Renal cortex interstitium (tissue), 11 donors: ENCODE measurements around the gene CACUL1. TPM values are rescaled to one million over a fixed set of nuclear protein-coding genes. Genes with fewer than 3 reads are reported as not detected.
"Not testable (repeated sequence)": the region's sequence is repeated elsewhere in the genome, so short reads cannot be mapped to it uniquely, and the experiment has no call there.

Experiments used
- DNase-seq, 11 donors: peaks; one replicate each; pipeline ENCODE4 v3.0.0-alpha.2; 2013; ENCODE audit warnings: low read depth in 9 of 11, low spot score in 4 of 11; ENCODE audit errors: extremely low read depth in 1 of 11
- polyA plus RNA-seq, 3 donors: library from polyadenylated mRNA; unstranded; fragments of 120-200 nt; gene quantifications; one replicate each; pipeline ENCODE4 v1.2.1, GENCODE V29; 2013; ENCODE audit not compliant: insufficient read length in 3 of 3

The CACUL1 gene
- polyA plus RNA-seq, 3 donors = 24.5 to 39.6 (median 31.6) TPM

DNA sequence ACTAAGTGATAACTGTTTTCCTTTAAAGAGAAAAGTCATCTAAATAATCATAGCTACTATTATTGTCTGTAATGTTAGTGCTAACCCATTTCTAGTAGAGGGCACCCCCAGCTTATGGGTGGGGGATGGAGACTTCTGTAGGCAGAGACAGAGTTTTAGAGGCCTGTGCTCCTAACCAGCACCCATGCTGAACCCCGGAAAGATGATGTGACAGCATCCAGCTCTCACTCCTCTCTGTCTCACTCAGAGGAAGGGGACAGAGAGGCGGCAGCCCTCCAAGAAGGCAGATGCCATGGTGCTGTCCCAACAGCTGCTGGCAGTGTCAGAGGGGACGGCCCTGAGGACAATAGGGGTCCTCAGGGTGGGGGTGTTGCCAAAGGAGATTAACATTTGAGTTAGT lies 84.9 kb downstream of the CACUL1 start:
- DNase-seq = no peak

DNA sequence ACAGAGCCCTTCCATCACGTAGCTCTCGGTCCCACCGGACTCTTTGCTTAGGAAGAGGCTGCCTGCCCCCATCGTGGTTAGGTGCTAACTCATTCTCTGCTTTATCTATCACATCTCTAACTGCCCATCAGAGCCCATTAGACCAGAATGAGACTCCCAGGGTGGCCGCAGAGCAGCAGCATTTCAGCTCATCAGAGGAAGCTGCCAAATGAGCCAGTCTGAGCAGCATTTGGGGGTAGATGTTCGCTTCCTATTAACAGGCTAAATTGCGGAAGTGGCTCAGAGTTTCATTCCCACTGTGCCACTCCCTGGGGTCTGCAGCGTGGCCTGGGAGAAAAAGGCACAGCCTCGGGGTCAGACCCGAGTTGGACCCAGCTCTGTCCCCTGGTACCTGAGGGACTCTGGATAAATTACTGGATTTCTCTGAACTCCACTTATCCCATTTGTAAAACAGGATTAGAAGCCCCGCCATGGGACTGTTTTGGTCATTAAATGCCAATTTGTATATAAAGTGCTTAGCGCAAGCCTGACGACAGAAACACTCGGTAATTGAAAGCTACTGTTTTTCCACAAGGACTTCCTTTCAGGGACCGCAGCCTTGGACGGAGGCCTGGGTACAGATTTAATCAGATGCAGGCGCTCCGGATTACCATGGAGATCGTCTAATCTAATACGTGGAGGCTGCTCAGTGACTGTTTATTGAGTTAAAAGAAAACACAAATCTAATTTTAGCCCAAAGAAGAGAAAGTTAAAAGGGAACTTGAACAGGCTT lies 85.6 kb downstream of the CACUL1 start:
- DNase-seq = peak in 9 of 11 donors; percentile 18 to 68 (median 46)

DNA sequence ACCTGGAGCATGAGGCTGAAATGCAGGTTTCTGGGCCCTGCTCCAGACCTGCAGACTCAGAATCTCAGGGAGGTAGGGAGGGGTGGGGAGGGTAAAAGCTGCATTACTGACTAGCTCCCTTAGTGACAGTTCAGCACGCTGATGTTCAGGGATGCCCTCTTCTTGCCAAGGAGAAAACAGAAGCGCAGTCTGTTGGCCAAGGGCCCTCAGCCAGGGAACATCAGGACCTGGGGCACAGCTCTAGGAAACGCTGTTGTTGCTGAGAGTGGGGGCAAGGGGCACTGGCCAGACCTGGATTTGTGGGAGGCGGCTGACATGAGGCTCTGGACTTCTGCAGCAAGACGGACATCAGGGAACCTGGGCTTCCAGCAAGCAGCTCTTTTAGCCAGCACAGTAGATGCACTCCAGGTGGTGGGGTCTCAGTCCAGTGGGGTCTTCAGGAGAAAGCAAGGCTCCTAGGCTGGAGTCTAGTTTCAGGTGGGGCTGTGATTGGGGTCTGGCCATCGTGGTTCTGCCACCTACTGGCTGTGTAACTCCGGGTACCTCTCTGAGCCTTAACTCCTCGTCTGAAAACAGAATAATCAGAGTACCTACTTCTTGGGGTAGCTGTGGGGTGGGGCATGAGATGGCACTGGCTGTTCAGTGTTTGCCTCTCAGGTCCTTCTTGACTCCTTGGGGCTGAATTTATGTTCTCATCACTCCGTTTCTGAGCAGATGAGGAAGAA lies 86.4 kb downstream of the CACUL1 start:
- no peak for DNase-seq

DNA sequence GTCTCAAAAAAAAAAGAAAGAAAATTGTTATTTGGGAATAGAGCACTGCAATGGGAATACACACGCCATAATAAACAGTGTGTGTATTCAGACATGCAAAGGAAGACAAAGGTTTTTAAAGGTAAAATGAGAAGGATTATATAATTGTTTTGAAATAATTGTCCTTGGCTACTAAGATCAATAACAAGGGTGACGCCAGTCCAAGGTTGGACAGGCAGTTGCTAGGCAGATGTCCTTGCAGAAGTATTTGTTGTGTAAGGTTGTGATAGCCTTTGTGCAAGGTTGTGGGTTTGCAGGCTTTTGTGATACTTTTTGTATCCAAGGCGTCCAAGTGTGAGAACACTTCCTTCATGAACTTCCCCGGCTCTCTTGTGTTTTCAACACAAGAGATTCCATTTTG lies 87.0 kb downstream of the CACUL1 start:
- DNase-seq = no peak

DNA sequence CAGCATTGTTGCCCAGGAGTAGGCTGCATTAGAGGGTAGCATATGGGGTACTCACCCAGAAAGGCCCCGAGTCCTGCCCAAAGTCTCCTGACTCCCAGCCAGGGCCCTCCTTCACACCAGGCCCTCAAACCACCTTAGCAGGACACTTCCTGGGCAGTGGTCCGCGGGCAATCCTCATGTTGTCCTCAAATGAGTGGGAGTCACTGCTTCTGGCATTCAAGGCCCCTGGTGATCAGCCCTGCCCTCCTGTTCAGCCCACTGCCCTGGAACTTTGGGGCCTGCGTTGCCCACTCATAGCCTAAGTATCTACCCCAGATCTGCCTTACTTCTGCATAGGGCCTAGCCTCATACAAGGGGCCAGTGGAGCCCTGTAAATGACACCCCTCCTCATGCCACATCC lies 88.4 kb downstream of the CACUL1 start:
- no peak for DNase-seq

DNA sequence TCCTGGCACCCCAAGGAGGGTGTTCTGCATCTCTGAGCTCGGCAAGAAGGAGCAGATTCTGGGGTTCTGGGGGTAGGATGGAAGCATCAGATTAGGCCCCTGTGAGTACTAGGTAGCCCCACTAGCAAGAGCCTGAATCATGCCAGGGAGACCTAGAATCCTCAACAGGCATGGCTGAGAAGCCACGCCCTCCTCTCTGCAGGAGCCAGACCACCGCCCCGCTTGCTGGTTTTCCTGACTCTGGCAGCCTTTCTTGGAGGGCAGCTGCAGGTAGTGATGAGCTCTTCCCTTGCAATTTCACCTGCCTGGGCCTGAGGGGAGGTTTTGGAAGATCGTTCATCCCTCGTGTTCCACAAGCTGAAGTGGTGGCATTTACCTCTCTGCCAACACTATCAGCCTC lies 90.4 kb downstream of the CACUL1 start:
- no peak for DNase-seq

DNA sequence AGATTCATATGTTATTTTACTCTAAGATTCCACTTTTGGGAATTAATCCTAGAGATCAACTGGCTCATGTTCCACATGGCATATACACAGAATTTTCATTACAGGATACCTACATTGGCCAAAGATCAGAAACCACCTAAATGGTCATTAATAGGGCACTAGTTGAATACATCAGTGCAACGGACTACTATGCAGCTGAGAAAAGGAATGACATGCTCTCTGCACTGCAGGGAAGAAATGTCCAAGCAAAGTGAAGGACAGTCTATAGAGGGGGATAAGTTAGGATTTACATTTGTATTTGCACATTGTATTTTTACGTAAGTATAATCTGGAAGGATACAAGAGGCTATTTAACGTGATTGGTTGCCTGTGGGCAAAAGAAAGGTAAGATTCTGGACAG lies 91.6 kb downstream of the CACUL1 start:
- DNase-seq = no peak

DNA sequence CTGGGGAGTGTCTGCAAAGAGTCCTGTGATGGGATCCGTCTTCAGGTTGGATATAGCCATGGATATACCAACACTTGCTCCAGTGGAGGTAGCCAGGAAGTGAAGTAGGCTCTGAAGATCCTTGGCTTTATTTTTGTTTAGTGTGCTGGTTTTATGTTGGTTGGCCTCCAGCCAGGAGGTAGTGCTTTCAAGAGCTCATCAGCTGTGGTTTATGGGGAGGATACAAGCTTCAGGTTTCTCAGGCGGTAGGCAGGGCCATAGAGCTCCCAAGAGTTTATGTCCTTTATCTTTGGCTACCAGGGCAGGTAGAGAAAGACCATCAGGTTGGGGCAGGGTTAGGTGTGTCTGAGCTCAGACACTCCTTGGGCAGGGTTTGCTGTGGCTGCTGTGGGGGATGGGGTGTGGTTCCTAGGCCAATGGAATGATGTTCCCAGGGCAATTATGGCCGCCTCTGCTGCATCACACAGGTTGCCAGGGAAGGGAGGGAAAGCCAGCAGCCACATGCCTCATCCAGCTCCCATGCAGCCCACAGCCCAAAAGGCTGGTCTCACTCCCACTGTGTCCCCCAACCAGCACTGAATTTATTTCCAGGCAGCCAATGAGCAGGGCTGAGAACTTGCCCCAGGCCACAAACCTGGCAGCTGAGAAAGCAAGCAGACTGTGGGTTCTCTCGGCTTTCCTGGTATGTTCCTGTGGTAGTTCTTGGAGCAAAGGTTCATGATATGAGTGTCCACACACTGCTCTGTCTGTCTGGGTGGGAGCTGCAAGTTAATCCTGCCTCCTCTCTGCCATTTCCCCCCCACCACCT lies 92.3 kb downstream of the CACUL1 start:
- no peak for DNase-seq

DNA sequence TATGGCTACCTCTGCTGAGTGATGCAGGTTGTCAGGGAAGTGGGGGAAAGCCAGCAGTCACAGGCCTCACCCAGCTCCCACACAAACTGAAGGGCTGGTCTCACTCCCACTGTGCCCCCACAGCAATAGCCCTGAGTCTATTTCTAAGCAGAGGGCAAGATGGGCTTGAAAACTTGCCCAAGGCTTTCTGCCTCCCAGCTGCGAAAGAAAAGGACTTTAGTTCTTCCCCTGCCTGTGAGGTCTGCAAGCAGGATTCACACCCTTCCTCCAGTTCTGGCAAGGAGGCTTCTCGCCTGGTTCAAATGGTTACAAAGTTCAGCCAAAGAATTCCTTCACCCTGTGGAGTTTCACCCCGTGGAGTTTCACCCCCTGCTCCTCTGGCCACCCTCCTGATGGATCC lies 96.0 kb downstream of the CACUL1 start:
- DNase-seq = no peak

DNA sequence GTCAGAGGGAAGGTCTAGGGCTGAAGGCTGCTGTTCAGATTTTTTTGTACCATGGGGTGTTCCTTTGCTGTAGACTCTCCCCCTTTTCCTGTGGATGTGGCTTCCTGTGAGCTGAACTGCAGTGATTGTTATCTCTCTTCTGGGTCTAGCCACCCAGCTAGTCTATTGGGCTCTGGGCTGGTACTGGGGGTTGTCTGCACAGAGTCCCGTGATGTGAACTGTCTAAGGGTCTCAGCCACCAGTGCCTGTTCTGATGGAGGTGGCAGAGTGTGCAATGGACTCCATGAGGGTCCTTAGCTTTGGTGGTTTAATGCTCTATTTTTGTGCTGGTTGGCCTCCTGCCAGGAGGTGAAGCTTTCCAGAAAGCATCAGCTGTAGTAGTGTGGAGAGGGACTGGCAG lies 96.6 kb downstream of the CACUL1 start:
- DNase-seq = not testable (repeated sequence)

DNA sequence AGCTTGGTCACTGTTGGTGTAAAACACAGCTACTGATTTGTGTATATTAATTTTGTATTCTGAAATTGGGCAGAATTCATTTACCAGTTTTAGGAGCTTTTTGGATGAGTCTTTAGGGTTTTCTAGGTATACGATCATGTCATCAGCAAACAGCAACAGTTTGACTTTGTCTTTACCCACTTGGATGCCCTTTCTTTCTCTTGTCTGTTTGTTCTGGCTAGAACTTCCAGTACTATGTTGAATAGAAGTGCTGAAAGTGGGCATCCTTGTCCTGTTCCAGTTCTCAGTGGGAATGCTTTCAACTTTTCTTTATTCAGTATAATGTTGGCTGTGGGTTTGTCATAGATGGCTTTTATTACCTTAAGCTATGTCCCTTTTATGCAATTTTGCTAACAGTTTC lies 109.5 kb downstream of the CACUL1 start:
- not testable (repeated sequence) for DNase-seq

DNA sequence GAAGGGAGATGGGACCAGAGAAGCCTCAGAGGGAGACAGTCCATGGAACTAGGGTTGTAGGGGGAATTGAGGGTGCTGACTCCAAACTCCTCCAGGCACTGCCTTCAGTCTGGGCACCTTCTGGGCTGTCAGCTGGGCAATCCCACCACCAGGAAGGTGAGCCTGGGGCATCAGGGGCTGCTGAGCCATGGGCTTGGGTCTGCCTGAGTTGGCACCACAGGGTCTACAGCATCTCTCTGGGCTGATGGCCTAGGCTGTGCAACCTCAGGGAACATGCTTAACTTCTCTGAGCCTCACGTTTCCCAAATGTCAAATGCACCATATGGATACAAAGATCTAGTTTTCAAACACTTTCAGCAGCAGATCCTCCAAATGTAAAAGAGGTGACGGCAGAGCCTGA lies 112.5 kb downstream of the CACUL1 start:
- no peak for DNase-seq

DNA sequence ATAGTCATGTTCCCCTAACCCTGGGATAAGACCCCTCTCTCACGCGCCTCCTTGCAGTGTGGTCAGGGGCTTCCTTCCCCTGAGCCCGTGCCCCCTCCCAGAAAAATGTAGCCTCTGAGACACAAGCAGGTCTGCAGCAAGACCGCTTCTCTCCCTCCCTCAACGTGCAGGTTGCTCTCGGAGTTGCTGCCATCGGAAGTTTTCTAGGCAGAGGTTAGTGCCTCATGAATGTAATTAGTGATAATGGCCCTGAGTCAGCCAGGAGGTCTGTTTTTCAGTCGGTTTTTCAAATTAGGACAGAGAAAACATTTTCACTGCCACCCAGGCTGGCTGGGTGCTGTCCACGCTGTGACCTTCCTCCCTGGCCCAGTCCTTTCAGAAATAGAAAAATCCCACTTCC lies 116.1 kb downstream of the CACUL1 start:
- no peak for DNase-seq

DNA sequence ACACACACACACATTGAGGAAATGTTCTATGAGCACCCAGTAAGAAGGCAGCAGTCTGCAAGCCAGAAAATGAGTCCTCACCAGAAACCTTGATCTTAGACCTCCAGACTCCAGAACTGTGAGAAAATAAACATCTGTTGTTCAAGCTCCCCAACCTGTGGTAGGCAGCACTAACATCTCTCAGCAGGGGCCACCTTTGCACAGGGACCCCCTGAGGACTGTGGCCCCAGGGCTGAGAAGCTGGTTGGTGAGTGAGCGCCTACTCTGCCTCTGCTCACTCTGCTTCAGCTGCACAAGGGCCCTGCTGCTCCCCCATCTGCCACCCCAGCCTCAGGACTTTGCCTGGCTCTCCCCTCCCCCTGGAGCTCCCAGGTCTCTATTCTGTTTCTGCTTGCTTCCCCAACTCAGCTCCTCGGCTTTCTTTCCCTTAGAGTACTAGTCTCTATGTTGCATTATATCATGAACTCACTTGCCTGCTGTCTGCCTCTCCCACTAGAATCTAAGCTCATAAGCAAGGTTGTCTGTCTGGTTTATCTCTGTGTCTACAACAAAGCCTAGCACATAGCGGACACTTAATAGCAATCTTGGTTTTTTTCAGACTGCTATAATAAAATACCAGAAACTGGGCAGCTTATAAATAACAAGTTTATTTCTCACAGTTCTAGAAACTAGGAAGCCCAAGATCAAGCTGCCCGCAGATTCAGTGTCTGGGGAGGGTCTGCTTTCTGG lies 118.9 kb downstream of the CACUL1 start:
- DNase-seq = no peak

DNA sequence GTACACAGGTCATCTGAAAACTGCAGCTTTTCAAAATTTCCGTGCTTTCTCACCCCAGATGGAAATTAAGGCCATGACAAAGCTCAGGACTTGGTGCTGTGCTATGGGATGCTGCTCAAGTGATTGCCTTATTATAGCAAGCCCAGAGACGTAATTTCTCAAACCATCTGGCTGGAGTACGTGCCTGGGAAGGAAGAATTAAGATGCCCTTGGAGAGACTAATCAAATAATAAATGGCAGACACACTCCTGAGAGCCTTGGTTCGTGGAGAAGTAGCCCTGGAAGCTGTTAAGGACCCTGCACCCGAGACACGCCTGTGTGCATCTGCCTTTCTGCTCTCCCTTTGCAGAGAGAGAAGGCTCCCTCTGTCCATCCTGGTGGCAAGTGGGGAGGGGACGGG lies 121.0 kb downstream of the CACUL1 start:
- no peak for DNase-seq

DNA sequence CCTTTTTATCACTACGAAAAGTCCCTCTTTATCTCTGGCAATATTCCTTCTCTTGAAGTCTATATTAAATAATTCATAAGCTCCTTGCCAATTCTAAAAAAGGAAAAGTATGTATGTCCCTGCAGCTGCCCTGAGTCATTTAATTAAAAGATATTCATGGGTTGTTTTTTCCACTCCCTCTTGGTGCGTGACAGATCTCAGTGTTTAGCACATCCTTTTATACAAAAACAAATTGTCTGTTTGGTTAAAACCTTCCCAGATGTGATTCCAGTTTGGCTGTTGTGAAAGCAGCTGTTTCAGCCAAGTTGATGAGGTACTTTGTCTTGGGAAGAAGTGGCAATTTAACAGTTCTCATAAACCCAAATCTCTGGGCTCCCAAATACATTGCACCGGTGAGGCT lies 125.6 kb downstream of the CACUL1 start:
- no peak for DNase-seq

DNA sequence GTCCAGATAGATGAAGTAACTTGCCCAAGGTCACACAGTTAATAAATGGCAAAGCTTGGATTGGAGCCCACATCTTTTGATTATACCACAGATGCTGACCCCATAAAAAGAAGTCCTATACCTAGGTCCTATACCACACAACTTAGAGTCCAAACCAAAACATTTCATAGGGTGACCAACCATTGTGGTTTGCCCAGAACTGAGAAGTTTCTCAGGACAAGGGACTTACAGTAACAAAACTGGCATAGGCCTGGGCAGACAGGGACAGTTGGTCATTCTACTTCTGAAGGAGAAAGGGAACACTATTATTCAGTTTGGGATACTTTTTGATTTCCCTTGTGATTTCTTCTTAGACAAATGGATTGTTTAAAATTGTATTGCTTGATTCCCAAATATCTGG lies 126.4 kb downstream of the CACUL1 start:
- no peak for DNase-seq

DNA sequence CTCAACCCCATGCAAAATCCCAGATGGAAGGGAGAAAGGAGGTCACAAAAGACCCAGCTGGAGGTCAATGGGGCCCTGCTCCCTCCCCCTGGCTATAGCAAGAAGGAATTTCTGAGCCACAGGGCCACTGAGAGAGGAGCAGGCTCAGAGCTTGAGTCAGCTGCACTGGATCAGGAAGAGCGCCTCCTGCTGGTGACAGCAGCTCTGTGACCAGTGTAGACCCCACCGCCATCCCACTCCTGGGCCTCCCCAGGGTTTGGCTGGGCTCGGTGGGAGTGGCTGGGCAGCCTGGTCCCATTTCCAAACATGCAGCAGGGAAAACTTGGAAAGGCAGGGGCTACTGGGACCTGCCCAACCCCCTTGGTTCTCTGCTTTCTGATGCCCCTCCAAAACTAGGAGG lies 127.8 kb downstream of the CACUL1 start:
- no peak for DNase-seq
